ENCODE results near the gene RXFP2.

DNA sequence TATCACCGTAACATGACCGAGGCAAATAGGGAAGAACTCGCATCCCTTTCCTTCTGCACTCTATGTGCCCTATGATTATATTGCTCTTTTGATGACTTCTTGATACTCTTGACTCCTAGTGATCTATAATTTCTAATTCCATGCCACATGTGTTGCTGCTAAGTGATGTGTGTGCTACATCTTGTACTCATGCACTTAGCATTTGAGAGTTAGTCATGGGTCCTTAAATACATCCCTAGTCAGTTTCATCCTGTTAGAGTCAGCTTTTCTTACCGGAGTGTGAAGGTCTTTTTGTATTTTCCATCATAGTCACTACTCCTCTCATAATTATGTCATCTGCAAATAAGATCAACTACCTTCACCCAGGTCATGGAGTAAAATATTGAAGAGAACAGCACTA lies 30.2 kb downstream of the RXFP2 start:
- TF ChIP-seq EZH2 (IDR thresholded peaks at IDR 0.05; ENCODE audit: borderline replicate concordance, low read depth, low read length, severe bottlenecking), result no peak
- TF ChIP-seq, protein P1, sequence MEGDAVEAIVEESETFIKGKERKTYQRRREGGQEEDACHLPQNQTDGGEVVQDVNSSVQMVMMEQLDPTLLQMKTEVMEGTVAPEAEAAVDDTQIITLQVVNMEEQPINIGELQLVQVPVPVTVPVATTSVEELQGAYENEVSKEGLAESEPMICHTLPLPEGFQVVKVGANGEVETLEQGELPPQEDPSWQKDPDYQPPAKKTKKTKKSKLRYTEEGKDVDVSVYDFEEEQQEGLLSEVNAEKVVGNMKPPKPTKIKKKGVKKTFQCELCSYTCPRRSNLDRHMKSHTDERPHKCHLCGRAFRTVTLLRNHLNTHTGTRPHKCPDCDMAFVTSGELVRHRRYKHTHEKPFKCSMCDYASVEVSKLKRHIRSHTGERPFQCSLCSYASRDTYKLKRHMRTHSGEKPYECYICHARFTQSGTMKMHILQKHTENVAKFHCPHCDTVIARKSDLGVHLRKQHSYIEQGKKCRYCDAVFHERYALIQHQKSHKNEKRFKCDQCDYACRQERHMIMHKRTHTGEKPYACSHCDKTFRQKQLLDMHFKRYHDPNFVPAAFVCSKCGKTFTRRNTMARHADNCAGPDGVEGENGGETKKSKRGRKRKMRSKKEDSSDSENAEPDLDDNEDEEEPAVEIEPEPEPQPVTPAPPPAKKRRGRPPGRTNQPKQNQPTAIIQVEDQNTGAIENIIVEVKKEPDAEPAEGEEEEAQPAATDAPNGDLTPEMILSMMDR (IDR thresholded peaks at IDR 0.05; ENCODE audit: borderline replicate concordance, extremely low read depth, low read length, poor library complexity, severe bottlenecking), result no peak

Data from DND-41 (cell line).